HG03558 (cell line): Measurements from ENCODE around the gene KRTAP4-4.
"Not testable (repeated sequence)": the region's sequence is repeated elsewhere in the genome, so short reads cannot be mapped to it uniquely, and the experiment has no call there.

ENCODE experiments used
- ATAC-seq: cut with Tn5 transposase; IDR thresholded peaks from one replicate; pipeline ENCODE4 v1.9.1; 2021; ENCODE audit warnings: moderate number of reproducible peaks; ENCODE audit not compliant: unreplicated experiment; ENCODE audit errors: extremely low read depth

Gene KRTAP4-4

GRCh38 chr17:41117846-41118386 lies 42.6 kb downstream of the KRTAP4-4 start, which contains the start of gene KRTAP4-11:
Gene KRTAP4-11 (minus strand): TSS chr17:41118373. CDS start chr17:41118315, 58 bp downstream.
- not testable (repeated sequence) for ATAC-seq

- no peak for ATAC-seq
Measured at GRCh38 chr17:41116297-41116696, 44.3 kb downstream of the KRTAP4-4 start.

GRCh38 chr17:41111151-41111885 lies 49.2 kb downstream of the KRTAP4-4 start:
- ATAC-seq: no peak
